T47D (cell line): ENCODE measurements around the gene GAA.

ENCODE experiments used
- DNase-seq, 2 experiments: peaks; one replicate each; pipeline versions ENCODE4 v3.0.0 to v3.0.0-alpha.2; 2011 to 2012; ENCODE audit warnings: low read depth in 1 of 2, low spot score in 1 of 2
- JUND ChIP-seq: IDR thresholded peaks from 2 replicates; pipeline ENCODE4 v1.6.1; 2012; ENCODE audit warnings: low read depth
- in situ Hi-C: cut with HindIII; loops from 2 replicates; pipeline ENCODE4 v1.10.0; 2016; ENCODE audit warnings: low sequenced_read_pairs, low pct_unique_long_range_greater_than_20kb

GAA gene

GRCh38 chr17:80068301-80069222 lies 32.8 kb upstream of the GAA start:
- in situ Hi-C loops = no loop called here
- DNase-seq = peak in 1 of 2 experiments; percentile 67
- TF ChIP-seq JUND = no peak

GRCh38 chr17:80070375-80071115 lies 30.8 kb upstream of the GAA start:
- TF ChIP-seq JUND = no peak
- in situ Hi-C loops = no loop called here
- DNase-seq = no peak

- TF ChIP-seq JUND = no peak
- in situ Hi-C loops = no loop called here
- DNase-seq = peak in 1 of 2 experiments; percentile 36
Measured at GRCh38 chr17:80071116-80071841, 30.1 kb upstream of the GAA start.

GRCh38 chr17:80072410-80072809 lies 29.0 kb upstream of the GAA start:
- TF ChIP-seq JUND = no peak
- DNase-seq = no peak
- in situ Hi-C loops = no loop called here

- in situ Hi-C loops = no loop called here
- no peak for DNase-seq
- TF ChIP-seq JUND = no peak
Measured at GRCh38 chr17:80080081-80080480, 21.3 kb upstream of the GAA start.

- no peak for DNase-seq
- in situ Hi-C loops = no loop called here
- no peak for TF ChIP-seq JUND
Measured at GRCh38 chr17:80081596-80081995, 19.8 kb upstream of the GAA start.

- in situ Hi-C loops = no loop called here
- DNase-seq = peak; percentile 85 to 88
- TF ChIP-seq JUND = no peak
Measured at GRCh38 chr17:80082403-80083135, 18.8 kb upstream of the GAA start.

- no peak for TF ChIP-seq JUND
- DNase-seq = no peak
- in situ Hi-C loops = no loop called here
Measured at GRCh38 chr17:80083136-80083661, 18.2 kb upstream of the GAA start.

- TF ChIP-seq JUND = no peak
- no peak for DNase-seq
- in situ Hi-C loops = no loop called here
Measured at GRCh38 chr17:80084773-80085172, 16.6 kb upstream of the GAA start.

- TF ChIP-seq JUND = no peak
- in situ Hi-C loops = no loop called here
- no peak for DNase-seq
Measured at GRCh38 chr17:80086081-80086480, 15.3 kb upstream of the GAA start.

GRCh38 chr17:80086616-80087015 lies 14.8 kb upstream of the GAA start:
- no peak for TF ChIP-seq JUND
- in situ Hi-C loops = no loop called here
- no peak for DNase-seq
